Stimulated activated CD4-positive, alpha-beta T cell treated with anti-CD3 and anti-CD28 coated beads, Interleukin-12 subunit alpha, Interleukin-12 subunit beta, amount 100 ng/mL, for 24 hours (primary cell): ENCODE data around the gene TMUB1.

Source experiments
- DNase-seq, 2 experiments: peaks; one replicate each; pipeline ENCODE4 v3.0.0-alpha.2; 2020; ENCODE audit warnings: low read depth in 2 of 2

TMUB1 gene

GRCh38 chr7:151070574-151070960, 12.7 kb downstream of the TMUB1 start:
- DNase-seq, result no peak

GRCh38 chr7:151069841-151070573, 13.3 kb downstream of the TMUB1 start:
- no peak for DNase-seq

- DNase-seq, result no peak
These were observed 15.1 kb downstream of the TMUB1 start for GRCh38 chr7:151068069-151068773.

GRCh38 chr7:151066273-151066974, 16.9 kb downstream of the TMUB1 start:
- no peak for DNase-seq

- no peak for DNase-seq
These were observed 17.8 kb downstream of the TMUB1 start for GRCh38 chr7:151065516-151065915.

- no peak for DNase-seq
These were observed 18.3 kb downstream of the TMUB1 start for GRCh38 chr7:151064993-151065392.

GRCh38 chr7:151064454-151064853, 18.8 kb downstream of the TMUB1 start:
- DNase-seq, result no peak

GRCh38 chr7:151063212-151063561, 20.1 kb downstream of the TMUB1 start:
- no peak for DNase-seq

GRCh38 chr7:151062399-151063211, 20.7 kb downstream of the TMUB1 start:
- no peak for DNase-seq

- no peak for DNase-seq
These were observed 21.2 kb downstream of the TMUB1 start for GRCh38 chr7:151062111-151062398.

GRCh38 chr7:151061213-151062110, 21.8 kb downstream of the TMUB1 start:
- no peak for DNase-seq

GRCh38 chr7:151060416-151061212, 22.7 kb downstream of the TMUB1 start:
- no peak for DNase-seq

GRCh38 chr7:151060113-151060415, 23.2 kb downstream of the TMUB1 start:
- no peak for DNase-seq

- DNase-seq, result peak in 1 of 2 experiments; percentile 57
These were observed 23.8 kb downstream of the TMUB1 start, which contains the start of gene SLC4A2 for GRCh38 chr7:151059367-151060112. TSS of gene SLC4A2 (plus strand) at chr7:151059589. CDS start at chr7:151061988, 2,399 bp downstream.

- DNase-seq, result no peak
These were observed 24.4 kb downstream of the TMUB1 start for GRCh38 chr7:151058781-151059366.

GRCh38 chr7:151057989-151058780, 25.1 kb downstream of the TMUB1 start:
- peak; percentile 93 to 94 for DNase-seq

- DNase-seq, result no peak
These were observed 25.7 kb downstream of the TMUB1 start, which contains the start of gene CDK5 for GRCh38 chr7:151057506-151057988. TSS of gene CDK5 (minus strand) at chr7:151057897. CDS start at chr7:151057848, 49 bp downstream.
